GM12801 (cell line): ENCODE results near the gene SPEM3.

ENCODE experiments used
- CTCF ChIP-seq: IDR thresholded peaks from one replicate; pipeline ENCODE4 v1.5.1; 2011; ENCODE audit warnings: control low read depth; ENCODE audit not compliant: insufficient read length; ENCODE audit errors: extremely low read depth

SPEM3 gene

GRCh38 chr17:7466639-7467341 lies 38.1 kb downstream of the SPEM3 start:
- no peak for TF ChIP-seq CTCF

- no peak for TF ChIP-seq CTCF
Measured at GRCh38 chr17:7467498-7467897, 38.8 kb downstream of the SPEM3 start.

- TF ChIP-seq CTCF: no peak
Measured at GRCh38 chr17:7468290-7468689, 39.6 kb downstream of the SPEM3 start.

GRCh38 chr17:7468804-7469389 lies 40.2 kb downstream of the SPEM3 start:
- no peak for TF ChIP-seq CTCF

- no peak for TF ChIP-seq CTCF
Measured at GRCh38 chr17:7471729-7472128, 43.1 kb downstream of the SPEM3 start.

- TF ChIP-seq CTCF: no peak
Measured at GRCh38 chr17:7475764-7476422, 47.2 kb downstream of the SPEM3 start.

- TF ChIP-seq CTCF: no peak
Measured at GRCh38 chr17:7476494-7476893, 47.8 kb downstream of the SPEM3 start.
